Measurements from ENCODE around the gene GHRHR. TPM values are rescaled to one million over a fixed set of nuclear protein-coding genes. Genes with fewer than 3 reads are reported as not detected.

GHRHR gene
- total and polyA plus RNA-seq, 2 of the 4 experiments (the other 2 are of a cell fraction): not detected

DNA sequence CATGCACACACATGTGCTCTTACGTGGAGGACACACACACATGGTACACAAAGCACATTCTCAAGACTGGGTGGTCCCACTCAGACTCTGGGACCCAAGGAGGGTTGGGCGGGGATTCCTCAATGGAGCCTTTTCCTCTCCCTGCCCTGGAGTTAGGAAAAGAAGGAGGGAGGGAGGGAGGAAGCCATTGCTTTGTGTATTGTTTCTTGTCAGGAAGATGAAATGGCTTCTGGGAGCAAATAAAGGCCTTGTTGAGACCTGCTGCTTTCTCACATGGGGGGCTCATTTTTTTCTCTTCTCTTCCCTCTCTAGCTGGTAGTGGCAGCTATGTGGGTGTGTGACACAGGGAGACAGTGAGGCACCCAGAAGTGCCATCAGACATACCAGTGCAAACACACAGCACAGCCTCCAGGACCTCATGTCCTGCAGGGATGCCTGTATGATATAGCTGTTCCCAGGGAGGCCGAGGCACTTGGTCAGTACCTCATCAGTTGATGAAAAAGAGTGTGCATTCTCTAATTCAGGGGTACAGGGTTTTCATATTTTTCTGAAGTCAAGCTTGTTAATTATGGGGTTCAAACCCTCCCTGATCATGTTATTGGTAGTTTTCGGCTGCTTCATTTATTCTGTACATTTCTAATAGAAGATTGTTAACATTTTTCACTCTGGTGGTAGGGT lies 46.4 kb upstream of the GHRHR start:
- WGBS, 2 experiments (ENCODE audit: extremely low coverage in 2 of 2, insufficient read length in 1 of 2): 86% methylated on average over 1 of the region's 4 CpGs; no CpG with 5 or more reads in 1 of the 2 experiments
- Histone ChIP-seq H2AK5ac (ENCODE audit: low read depth, low read length) (peak overlapping the region; percentile 51; the same call in 1 of the 2 replicates), H3K4me3 (ENCODE audit: insufficient read depth, low read depth, low read length) (no peak overlapping the region), H3K18ac (ENCODE audit: low read depth, low read length) (no peak overlapping the region), H4K8ac (ENCODE audit: low read depth in 2 of 2, low read length in 2 of 2) (no peak overlapping the region), H3K14ac (replicated peaks; ENCODE audit: low read depth, low read length) (no peak overlapping the region), H3K79me1 (ENCODE audit: low read depth in 1 of 2, low read length in 2 of 2) (no peaks in the 10 kb centered on the region), H2BK20ac (ENCODE audit: low read depth, low read length) (no peak overlapping the region), H3K9me1 (ENCODE audit: insufficient read depth, low read length) (peaks cover 13% of the 10 kb centered on the region; the same call in 1 of the 2 replicates), H3K9me3 (ENCODE audit: control insufficient read depth, insufficient read depth, low read length) (no peaks in the 10 kb centered on the region), H3K36me3 (ENCODE audit: control insufficient read depth, insufficient read depth, low read length) (no peaks in the 10 kb centered on the region), H3K4me1 (ENCODE audit: control insufficient read depth, insufficient read depth, low read length) (peaks cover 12% of the 10 kb centered on the region), H4K91ac (ENCODE audit: insufficient read depth, low read depth, low read length) (no peak overlapping the region), H3K27ac (ENCODE audit: insufficient read depth, low read length) (no peak overlapping the region), H2AK9ac (replicated peaks; ENCODE audit: low read depth, low read length, poor library complexity) (no peak overlapping the region), H2BK5ac (ENCODE audit: low read depth, low read length, poor library complexity, severe bottlenecking) (no peak overlapping the region), H3K4me2 (ENCODE audit: low read depth, low read length) (no peak overlapping the region), H3K9ac (ENCODE audit: low read depth, low read length) (no peak overlapping the region), H3K56ac (ENCODE audit: extremely low read depth, insufficient read depth, low read length) (no peak overlapping the region), H2BK15ac (ENCODE audit: low read depth, low read length) (no peak overlapping the region), H2AFZ (replicated peaks; ENCODE audit: low read length, poor library complexity) (no peak overlapping the region), H3K23ac (ENCODE audit: low read depth, low read length) (no peak overlapping the region), H4K5ac (ENCODE audit: low read depth, low read length) (no peak overlapping the region), H3K27me3 (ENCODE audit: control insufficient read depth, insufficient read depth, low read length) (no peaks in the 10 kb centered on the region), H3K4ac (ENCODE audit: low read depth, low read length) (no peak overlapping the region), H2BK120ac (ENCODE audit: low read depth, low read length) (no peak overlapping the region), H4K20me1 (ENCODE audit: insufficient read depth, low read length) (no peaks in the 10 kb centered on the region)
- dilution Hi-C loops (cut with HindIII; ENCODE audit: low sequenced_read_pairs, unreplicated experiment): no loop called here
- intact Hi-C loops (cut with micrococcal nuclease): no loop called here
- DNase-seq (no peak), ATAC-seq (ENCODE audit: low read depth) (no peak)
- in situ Hi-C loops (cut with MboI; ENCODE audit: low sequenced_read_pairs): no loop called here
- ChIA-PET POLR2A (ENCODE audit: unreplicated experiment) (no interaction called here), CTCF (no interaction called here)
- no TSS peak for BruUV-seq (replicated peaks)
- TF ChIP-seq NFE2L2 (IDR thresholded peaks at IDR 0.05; ENCODE audit: low read depth, low read length) (no peak), MAZ (IDR thresholded peaks at IDR 0.05; ENCODE audit: borderline replicate concordance, low read depth, low read length) (no peak), RCOR1 (IDR thresholded peaks at IDR 0.05; ENCODE audit: insufficient replicate concordance, low read length) (no peak), CHD1 (IDR thresholded peaks at IDR 0.05; ENCODE audit: low read depth, low read length) (no peak), SMC3 (IDR thresholded peaks at IDR 0.05; ENCODE audit: low read depth, low read length) (no peak), POLR2A (IDR thresholded peaks at IDR 0.05; ENCODE audit: low read depth, low read length) (no peak), BHLHE40 (IDR thresholded peaks at IDR 0.05; ENCODE audit: low read depth, low read length) (no peak), RAD21 (IDR thresholded peaks at IDR 0.05; ENCODE audit: low read length) (no peak), CTCF (conservative IDR thresholded peaks at IDR 0.05; ENCODE audit: low read depth, low read length) (no peak), MAFK (IDR thresholded peaks at IDR 0.05; ENCODE audit: low read depth, low read length) (no peak), FOS (IDR thresholded peaks at IDR 0.05; ENCODE audit: low read depth, low read length) (no peak), MXI1 (IDR thresholded peaks at IDR 0.05; ENCODE audit: borderline replicate concordance, low read depth, low read length) (no peak)
- TF ChIP-seq, protein P1, sequence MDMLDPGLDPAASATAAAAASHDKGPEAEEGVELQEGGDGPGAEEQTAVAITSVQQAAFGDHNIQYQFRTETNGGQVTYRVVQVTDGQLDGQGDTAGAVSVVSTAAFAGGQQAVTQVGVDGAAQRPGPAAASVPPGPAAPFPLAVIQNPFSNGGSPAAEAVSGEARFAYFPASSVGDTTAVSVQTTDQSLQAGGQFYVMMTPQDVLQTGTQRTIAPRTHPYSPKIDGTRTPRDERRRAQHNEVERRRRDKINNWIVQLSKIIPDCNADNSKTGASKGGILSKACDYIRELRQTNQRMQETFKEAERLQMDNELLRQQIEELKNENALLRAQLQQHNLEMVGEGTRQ (IDR thresholded peaks at IDR 0.05; ENCODE audit: low read depth, low read length): no peak
